Prostate gland (tissue), 2 donors: ENCODE measurements around the gene CD248.

Experiments
- POLR2A ChIP-seq: fragments of 450-650 bp; IDR thresholded peaks from one replicate; pipeline ENCODE4 v1.6.1; 2016; ENCODE audit warnings: antibody characterized with exemption, mild to moderate bottlenecking
- POLR2AphosphoS5 ChIP-seq: sonication (generic); formaldehyde crosslinking; IDR thresholded peaks from one replicate; pipeline ENCODE4 v1.6.1; 2017; ENCODE audit warnings: antibody characterized with exemption
- TF ChIP-seq, protein P1 (sequence below), 4 experiments: fragments of 200-600 bp in 2 of 4; fragments of 450-650 bp in 2 of 4; sonication (generic) in 2 of 4; IDR thresholded peaks; 1 replicate in 3 of 4; 2 replicates in 1 of 4; pipeline ENCODE4 v1.5.1; 2016 to 2019; ENCODE audit warnings: antibody characterized with exemption in 4 of 4, mild to moderate bottlenecking in 2 of 4, moderate library complexity in 2 of 4

DNA sequence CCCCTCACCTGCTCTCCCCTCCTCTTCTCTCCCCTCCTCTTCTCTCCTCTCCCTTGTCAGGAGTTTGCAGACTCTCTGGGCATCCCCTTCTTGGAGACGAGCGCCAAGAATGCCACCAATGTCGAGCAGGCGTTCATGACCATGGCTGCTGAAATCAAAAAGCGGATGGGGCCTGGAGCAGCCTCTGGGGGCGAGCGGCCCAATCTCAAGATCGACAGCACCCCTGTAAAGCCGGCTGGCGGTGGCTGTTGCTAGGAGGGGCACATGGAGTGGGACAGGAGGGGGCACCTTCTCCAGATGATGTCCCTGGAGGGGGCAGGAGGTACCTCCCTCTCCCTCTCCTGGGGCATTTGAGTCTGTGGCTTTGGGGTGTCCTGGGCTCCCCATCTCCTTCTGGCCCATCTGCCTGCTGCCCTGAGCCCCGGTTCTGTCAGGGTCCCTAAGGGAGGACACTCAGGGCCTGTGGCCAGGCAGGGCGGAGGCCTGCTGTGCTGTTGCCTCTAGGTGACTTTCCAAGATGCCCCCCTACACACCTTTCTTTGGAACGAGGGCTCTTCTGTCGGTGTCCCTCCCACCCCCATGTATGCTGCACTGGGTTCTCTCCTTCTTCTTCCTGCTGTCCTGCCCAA lies 40.7 kb downstream of the CD248 start:
- TF ChIP-seq, protein P1, sequence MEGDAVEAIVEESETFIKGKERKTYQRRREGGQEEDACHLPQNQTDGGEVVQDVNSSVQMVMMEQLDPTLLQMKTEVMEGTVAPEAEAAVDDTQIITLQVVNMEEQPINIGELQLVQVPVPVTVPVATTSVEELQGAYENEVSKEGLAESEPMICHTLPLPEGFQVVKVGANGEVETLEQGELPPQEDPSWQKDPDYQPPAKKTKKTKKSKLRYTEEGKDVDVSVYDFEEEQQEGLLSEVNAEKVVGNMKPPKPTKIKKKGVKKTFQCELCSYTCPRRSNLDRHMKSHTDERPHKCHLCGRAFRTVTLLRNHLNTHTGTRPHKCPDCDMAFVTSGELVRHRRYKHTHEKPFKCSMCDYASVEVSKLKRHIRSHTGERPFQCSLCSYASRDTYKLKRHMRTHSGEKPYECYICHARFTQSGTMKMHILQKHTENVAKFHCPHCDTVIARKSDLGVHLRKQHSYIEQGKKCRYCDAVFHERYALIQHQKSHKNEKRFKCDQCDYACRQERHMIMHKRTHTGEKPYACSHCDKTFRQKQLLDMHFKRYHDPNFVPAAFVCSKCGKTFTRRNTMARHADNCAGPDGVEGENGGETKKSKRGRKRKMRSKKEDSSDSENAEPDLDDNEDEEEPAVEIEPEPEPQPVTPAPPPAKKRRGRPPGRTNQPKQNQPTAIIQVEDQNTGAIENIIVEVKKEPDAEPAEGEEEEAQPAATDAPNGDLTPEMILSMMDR (IDR thresholded peaks at IDR 0.05), result no peak
- TF ChIP-seq POLR2A, result no peak
- no peak for TF ChIP-seq POLR2AphosphoS5
